Measurements from ENCODE around the gene USP36.

USP36 gene

DNA sequence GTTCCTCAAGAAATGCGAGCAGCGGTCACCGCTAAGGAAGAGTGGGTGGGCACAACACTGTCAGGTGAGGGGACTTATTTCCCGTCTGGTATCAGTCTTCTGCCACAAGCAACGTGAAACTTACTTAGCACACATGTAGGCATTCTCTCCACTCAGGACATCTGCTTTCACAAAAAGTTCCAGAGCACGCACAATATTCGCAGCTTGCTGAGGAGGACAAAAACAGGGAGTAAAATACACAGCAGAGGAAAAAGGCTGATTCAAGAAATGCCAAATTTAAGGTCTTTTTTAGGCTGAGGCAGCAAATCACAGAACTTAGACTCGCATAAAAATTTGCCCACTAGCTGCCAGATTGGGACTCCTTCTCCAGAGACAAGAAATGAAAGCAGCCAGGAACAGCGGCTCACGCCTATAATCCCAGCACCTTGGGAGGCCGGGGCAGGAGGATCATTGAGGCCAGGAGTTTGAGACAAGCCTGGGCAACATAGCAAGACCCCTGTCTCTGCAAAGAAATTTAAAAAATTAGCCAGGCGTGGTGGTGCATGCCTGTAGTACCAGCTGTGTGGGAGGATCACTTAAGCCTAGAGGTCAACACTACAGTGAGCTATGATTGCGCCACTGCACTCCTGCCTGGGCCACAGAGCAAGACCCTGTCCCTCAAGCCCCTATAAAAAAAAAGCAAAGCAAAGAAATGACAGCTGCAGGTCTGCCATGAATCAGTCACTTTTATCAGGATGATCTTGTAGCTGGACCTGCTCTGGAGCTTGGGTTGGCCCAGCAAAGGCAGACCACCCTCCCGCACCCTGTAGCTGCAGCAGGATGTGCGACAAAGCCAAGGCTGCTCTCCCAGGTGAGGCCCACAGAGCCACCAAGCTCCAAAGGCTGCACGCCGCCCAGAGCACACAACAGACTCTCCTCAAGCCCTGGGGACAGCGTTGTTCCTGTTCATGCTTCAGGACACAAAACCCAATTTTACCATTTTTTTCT is 20.5 kb downstream of the USP36 start:
- no peak overlapping the region for H3K4me2 ChIP-seq (ENCODE audit: low read depth, low read length)
- peaks cover 26% of the 10 kb centered on the region for H3K4me1 ChIP-seq (ENCODE audit: low read length)
- no peaks in the 10 kb centered on the region for H4K20me1 ChIP-seq (ENCODE audit: insufficient read depth, low read length)
- peaks cover 63% of the 10 kb centered on the region for H3K79me2 ChIP-seq (ENCODE audit: low read length)
- H3F3A ChIP-seq (ENCODE audit: insufficient read depth, low read length) = peaks cover 29% of the 10 kb centered on the region
- H3K9ac ChIP-seq (ENCODE audit: low read length) = no peak overlapping the region
- H3K9me2 ChIP-seq (replicated peaks; ENCODE audit: insufficient read depth, low read length) = no peaks in the 10 kb centered on the region
- TF ChIP-seq, protein P1, sequence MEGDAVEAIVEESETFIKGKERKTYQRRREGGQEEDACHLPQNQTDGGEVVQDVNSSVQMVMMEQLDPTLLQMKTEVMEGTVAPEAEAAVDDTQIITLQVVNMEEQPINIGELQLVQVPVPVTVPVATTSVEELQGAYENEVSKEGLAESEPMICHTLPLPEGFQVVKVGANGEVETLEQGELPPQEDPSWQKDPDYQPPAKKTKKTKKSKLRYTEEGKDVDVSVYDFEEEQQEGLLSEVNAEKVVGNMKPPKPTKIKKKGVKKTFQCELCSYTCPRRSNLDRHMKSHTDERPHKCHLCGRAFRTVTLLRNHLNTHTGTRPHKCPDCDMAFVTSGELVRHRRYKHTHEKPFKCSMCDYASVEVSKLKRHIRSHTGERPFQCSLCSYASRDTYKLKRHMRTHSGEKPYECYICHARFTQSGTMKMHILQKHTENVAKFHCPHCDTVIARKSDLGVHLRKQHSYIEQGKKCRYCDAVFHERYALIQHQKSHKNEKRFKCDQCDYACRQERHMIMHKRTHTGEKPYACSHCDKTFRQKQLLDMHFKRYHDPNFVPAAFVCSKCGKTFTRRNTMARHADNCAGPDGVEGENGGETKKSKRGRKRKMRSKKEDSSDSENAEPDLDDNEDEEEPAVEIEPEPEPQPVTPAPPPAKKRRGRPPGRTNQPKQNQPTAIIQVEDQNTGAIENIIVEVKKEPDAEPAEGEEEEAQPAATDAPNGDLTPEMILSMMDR (IDR thresholded peaks at IDR 0.05; ENCODE audit: low read length) = no peak
- TF ChIP-seq EZH2 (optimal IDR thresholded peaks at IDR 0.05; ENCODE audit: low read depth, low read length) (no peak), EZH2phosphoT487 (IDR thresholded peaks at IDR 0.05; ENCODE audit: low read length) (no peak)
- H3K36me3 ChIP-seq (replicated peaks; ENCODE audit: insufficient read depth, low read length) = peaks cover 30% of the 10 kb centered on the region; the same call in 1 of the 2 replicates
- DNase-seq = no peak
- peak overlapping the region; percentile 96; the same call in 1 of the 2 replicates for H3K27ac ChIP-seq (ENCODE audit: low read length)
- no peak overlapping the region for H3K4me3 ChIP-seq (ENCODE audit: low read length)
- no peaks in the 10 kb centered on the region for H3K27me3 ChIP-seq (replicated peaks; ENCODE audit: insufficient read depth, low read length)
- H3K9me3 ChIP-seq (replicated peaks; ENCODE audit: insufficient read depth, low read length) = no peaks in the 10 kb centered on the region
- H2AFZ ChIP-seq (ENCODE audit: low read length) = no peak overlapping the region

DNA sequence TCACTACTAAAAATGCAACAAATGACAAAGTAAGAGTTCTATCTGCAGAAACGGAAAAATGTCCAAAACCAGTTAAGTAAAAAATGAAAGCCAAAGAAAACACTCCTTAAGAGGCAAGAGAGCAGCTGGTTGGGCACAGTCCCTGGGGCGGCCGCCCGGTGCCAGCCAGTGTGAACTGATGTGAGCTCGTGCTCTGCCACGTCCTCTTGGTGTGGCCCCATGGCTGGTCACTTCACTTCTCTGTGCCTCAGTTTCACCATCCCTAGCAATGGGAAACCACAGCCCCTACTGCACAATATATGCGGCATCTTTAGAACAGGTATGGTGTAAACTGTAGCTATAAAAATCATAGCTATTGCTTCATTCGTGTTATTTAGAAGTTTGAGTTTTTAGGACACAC is 21.2 kb downstream of the USP36 start:
- H3K4me3 ChIP-seq (ENCODE audit: low read length) = no peak overlapping the region
- H4K20me1 ChIP-seq (ENCODE audit: insufficient read depth, low read length) = no peaks in the 10 kb centered on the region
- H3F3A ChIP-seq (ENCODE audit: insufficient read depth, low read length) = peaks cover 29% of the 10 kb centered on the region
- TF ChIP-seq EZH2 (optimal IDR thresholded peaks at IDR 0.05; ENCODE audit: low read depth, low read length) = no peak
- TF ChIP-seq, protein P1 (IDR thresholded peaks at IDR 0.05; ENCODE audit: low read length) = no peak
- no peak for TF ChIP-seq EZH2phosphoT487 (IDR thresholded peaks at IDR 0.05; ENCODE audit: low read length)
- no peaks in the 10 kb centered on the region for H3K27me3 ChIP-seq (replicated peaks; ENCODE audit: insufficient read depth, low read length)
- H3K36me3 ChIP-seq (replicated peaks; ENCODE audit: insufficient read depth, low read length) = peaks cover 29% of the 10 kb centered on the region; the same call in 1 of the 2 replicates
- no peaks in the 10 kb centered on the region for H3K9me2 ChIP-seq (replicated peaks; ENCODE audit: insufficient read depth, low read length)
- H3K27ac ChIP-seq (ENCODE audit: low read length) = peak overlapping the region; percentile 96; the same call in 1 of the 2 replicates
- no peak for DNase-seq
- no peak overlapping the region for H3K4me2 ChIP-seq (ENCODE audit: low read depth, low read length)
- no peak overlapping the region for H2AFZ ChIP-seq (ENCODE audit: low read length)
- H3K9ac ChIP-seq (ENCODE audit: low read length) = no peak overlapping the region
- peaks cover 26% of the 10 kb centered on the region for H3K4me1 ChIP-seq (ENCODE audit: low read length)
- H3K79me2 ChIP-seq (ENCODE audit: low read length) = peaks cover 64% of the 10 kb centered on the region
- H3K9me3 ChIP-seq (replicated peaks; ENCODE audit: insufficient read depth, low read length) = no peaks in the 10 kb centered on the region

DNA sequence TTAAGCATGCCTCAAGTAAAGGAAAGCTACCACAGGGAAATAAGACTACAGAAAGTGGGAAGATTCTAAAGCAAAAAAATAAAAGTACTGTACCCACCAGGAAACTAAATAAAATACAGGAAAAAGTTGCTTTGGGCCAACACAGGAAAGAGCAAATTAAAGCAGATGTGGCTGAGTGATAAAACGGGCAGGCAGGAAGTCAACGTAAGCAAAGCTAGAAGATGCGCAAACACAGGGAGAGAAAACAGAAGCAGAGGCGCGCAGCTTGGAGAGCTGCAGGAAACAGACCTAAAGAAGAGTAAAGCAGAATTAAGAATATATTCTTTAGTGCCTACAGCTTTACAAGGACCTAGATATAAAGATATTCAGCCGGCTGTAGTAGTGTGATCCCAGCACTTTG is 21.7 kb downstream of the USP36 start:
- Histone ChIP-seq H3K4me3 (ENCODE audit: low read length) (no peak overlapping the region), H3K4me1 (ENCODE audit: low read length) (peaks cover 26% of the 10 kb centered on the region), H3K9me3 (replicated peaks; ENCODE audit: insufficient read depth, low read length) (no peaks in the 10 kb centered on the region), H2AFZ (ENCODE audit: low read length) (no peak overlapping the region), H3K36me3 (replicated peaks; ENCODE audit: insufficient read depth, low read length) (peaks cover 33% of the 10 kb centered on the region), H3K27ac (ENCODE audit: low read length) (peak overlapping the region; percentile 96; the same call in 1 of the 2 replicates), H3F3A (ENCODE audit: insufficient read depth, low read length) (peaks cover 29% of the 10 kb centered on the region), H3K4me2 (ENCODE audit: low read depth, low read length) (no peak overlapping the region), H4K20me1 (ENCODE audit: insufficient read depth, low read length) (no peaks in the 10 kb centered on the region), H3K9me2 (replicated peaks; ENCODE audit: insufficient read depth, low read length) (no peaks in the 10 kb centered on the region), H3K79me2 (ENCODE audit: low read length) (peaks cover 64% of the 10 kb centered on the region), H3K27me3 (replicated peaks; ENCODE audit: insufficient read depth, low read length) (no peaks in the 10 kb centered on the region), H3K9ac (ENCODE audit: low read length) (no peak overlapping the region)
- TF ChIP-seq EZH2phosphoT487 (IDR thresholded peaks at IDR 0.05; ENCODE audit: low read length) (no peak), EZH2 (optimal IDR thresholded peaks at IDR 0.05; ENCODE audit: low read depth, low read length) (no peak)
- TF ChIP-seq, protein P1 (IDR thresholded peaks at IDR 0.05; ENCODE audit: low read length) = no peak
- no peak for DNase-seq
